Right ventricle myocardium superior (tissue), 1 donor: ENCODE results near the gene CDC42EP5. TPM values are rescaled to one million over a fixed set of nuclear protein-coding genes. Genes with fewer than 3 reads are reported as not detected.

Experiments
- ATAC-seq: fragments of 200-7000 bp; cut with Tn5 transposase; one replicate; pipeline ENCODE4 v1.9.1; 2020; ENCODE audit warnings: mild to moderate bottlenecking; ENCODE audit not compliant: poor library complexity
- DNase-seq: peaks from one replicate; pipeline ENCODE4 v3.0.0-alpha.2; 2020
- intact Hi-C: fragments of 100-400 bp; cut with DNase I; formaldehyde crosslinking; loops from one replicate; pipeline ENCODE4 v1.11.2; 2022
- total RNA-seq: library from RNA; stranded (reverse); fragmentation: NEBNext Ultra II Directional; extraction: Animal tissue kit (Norgen Biotek cat#: 25700); gene quantifications from one replicate; pipeline ENCODE4 v1.2.1, GENCODE V29; 2021
- donor health status: DM: no; HTN: yes; CAD: no; lungs with severe emphysema.

The CDC42EP5 gene
- total RNA-seq, 1 donor from 2014 or later = 11.6 TPM

DNA sequence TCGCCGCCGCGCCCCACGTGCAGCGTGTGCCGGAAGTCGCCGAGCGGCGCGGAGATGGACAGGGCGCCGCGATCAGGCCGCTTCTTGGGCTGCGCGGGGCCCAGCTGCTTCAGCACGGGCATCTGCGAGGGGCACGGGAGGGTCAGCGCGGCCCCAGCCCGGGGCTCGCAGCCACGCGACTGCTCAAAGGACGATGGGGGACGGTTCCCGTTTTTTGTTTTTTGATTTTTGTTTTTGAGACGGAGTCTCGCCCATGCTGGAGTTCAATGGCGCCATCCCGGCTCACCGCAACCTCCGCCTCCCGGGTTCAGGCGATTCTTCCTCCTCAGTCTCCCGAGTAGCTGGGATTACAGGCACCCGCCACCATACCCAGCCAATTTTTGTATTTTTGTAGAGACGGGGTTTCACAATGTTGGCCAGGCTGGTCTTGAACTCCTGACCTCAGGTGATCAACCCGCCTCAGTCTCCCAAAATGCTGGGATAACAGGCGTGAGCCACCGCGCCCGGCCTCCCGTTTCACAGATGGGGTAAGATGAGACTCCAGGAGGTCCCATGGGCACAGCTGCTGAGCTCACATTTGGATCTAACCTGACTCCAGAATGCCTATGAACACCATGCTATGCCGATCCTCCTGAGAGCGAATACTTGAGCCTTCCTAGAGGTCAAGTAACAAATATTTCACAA is 7.5 kb downstream of the CDC42EP5 start:
- ATAC-seq = no peak
- intact Hi-C loops = no loop called here
- peak; percentile 59 for DNase-seq

- intact Hi-C loops = no loop called here
- DNase-seq = peak; percentile 95
Measured at GRCh38 chr19:54464630-54465425, 8.3 kb downstream of the CDC42EP5 start.

DNA sequence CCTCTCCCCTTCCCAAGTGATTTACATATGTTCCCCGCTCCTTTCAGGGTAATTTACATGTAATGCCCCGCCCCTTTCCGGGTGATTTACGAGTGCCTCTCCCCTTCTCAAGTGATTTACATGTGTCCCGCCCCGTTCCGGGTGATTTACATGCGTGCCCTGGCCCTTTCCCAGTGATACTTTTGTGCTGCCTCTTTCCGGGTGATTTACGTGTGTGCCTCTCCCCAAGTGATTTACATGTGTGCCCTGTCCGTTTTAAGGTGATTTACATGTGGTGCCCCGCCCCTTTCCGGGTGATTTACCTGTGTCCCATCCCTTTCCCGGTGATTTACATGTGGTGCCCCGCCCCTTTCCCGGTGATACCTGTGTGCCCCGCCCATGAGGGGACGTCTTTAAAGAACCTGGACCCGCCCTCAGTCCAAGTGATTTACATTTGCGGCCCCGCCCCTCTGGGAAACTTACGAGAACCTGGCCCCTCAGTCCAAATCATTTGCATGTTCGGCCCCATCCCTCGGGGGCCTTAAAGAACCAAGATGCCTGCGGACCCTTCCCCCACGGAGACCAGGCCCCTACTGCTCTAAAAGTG is 9.0 kb downstream of the CDC42EP5 start:
- intact Hi-C loops = no loop called here
- ATAC-seq = peak; percentile 48

More at GRCh38 chr19:54464630-54465425, 8.3 kb downstream of the CDC42EP5 start:
- peak; percentile 83 for ATAC-seq

DNA sequence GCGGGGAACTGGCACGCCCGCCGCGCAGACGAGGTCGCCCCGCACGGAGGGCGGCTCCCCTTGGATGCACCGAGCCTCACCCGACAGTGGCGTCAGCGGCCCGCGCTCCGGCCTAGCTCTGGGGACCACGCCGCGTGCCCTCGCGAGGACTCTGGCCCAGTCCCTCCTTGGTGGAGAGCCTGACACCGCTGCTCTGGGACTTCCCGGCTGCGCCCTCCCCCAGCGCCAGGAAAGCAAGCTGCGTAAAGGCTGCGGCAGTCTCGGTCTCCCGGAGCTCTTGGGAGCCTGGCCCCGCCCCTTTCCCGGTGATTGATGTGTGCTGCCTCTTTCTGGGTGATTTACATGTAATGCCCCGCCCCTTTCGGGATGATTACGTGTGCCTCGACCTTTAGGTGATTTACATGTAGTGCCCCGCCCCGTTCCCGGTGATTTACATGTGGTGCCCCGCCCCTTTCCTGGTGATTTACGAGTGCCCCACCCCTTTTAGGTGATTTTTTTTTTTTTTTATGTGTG is 9.5 kb downstream of the CDC42EP5 start, which contains the start of gene LENG9:
TSS of gene LENG9 (minus strand) at position 248 of the 513 bp plus-strand sequence. CDS start 252 bp downstream, outside the sequence.
- DNase-seq = peak; percentile 99
- intact Hi-C loops = no loop called here
- ATAC-seq = peak; percentile 71

More for the DNA sequence above, 9.0 kb downstream of the CDC42EP5 start:
- peak; percentile 87 for DNase-seq

GRCh38 chr19:54462655-54463530 is 10.2 kb downstream of the CDC42EP5 start:
- ATAC-seq = peak; percentile 41
- peak; percentile 88 for DNase-seq

DNA sequence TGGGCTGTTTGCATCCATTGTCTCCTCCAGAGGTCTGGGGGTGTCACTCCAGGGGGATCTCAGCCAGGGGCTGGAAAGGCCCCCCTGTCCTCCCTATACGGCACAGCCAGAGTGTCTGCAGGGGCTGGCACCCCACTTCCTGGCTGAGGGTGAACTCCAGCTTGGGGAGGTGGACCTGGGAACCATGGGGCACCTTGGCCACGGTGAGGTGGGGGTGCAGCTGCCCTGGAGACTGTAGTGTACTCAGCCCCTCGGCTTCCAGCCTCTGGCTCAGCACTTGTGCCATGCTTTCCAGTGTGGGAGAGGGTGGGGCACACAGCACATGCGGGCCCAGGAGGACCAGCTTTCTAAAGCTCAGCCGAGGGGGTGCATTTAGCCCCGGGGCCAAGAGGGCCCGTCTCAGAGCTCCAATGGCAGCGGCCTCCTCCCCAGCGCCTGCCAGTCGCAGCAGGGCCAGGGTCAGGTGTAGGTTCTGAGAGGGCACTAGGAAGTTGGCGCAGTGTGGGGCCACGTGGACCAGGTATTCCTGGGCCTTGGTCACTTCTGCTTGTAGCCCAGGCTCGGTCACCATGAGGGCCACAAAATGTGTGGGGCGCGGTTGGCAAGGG is 10.9 kb downstream of the CDC42EP5 start:
- intact Hi-C loops = no loop called here
- no peak for DNase-seq
- no peak for ATAC-seq

More at GRCh38 chr19:54462655-54463530, 10.2 kb downstream of the CDC42EP5 start:
- intact Hi-C loops = no loop called here

- intact Hi-C loops = no loop called here
- no peak for ATAC-seq
- DNase-seq = no peak
Measured at GRCh38 chr19:54461613-54462012, 11.5 kb downstream of the CDC42EP5 start.

- ATAC-seq (no peak), DNase-seq (no peak)
- intact Hi-C loops = no loop called here
Measured at GRCh38 chr19:54461210-54461609, 11.9 kb downstream of the CDC42EP5 start.

GRCh38 chr19:54460230-54461005 is 12.7 kb downstream of the CDC42EP5 start:
- intact Hi-C loops = no loop called here
- ATAC-seq = no peak
- no peak for DNase-seq

DNA sequence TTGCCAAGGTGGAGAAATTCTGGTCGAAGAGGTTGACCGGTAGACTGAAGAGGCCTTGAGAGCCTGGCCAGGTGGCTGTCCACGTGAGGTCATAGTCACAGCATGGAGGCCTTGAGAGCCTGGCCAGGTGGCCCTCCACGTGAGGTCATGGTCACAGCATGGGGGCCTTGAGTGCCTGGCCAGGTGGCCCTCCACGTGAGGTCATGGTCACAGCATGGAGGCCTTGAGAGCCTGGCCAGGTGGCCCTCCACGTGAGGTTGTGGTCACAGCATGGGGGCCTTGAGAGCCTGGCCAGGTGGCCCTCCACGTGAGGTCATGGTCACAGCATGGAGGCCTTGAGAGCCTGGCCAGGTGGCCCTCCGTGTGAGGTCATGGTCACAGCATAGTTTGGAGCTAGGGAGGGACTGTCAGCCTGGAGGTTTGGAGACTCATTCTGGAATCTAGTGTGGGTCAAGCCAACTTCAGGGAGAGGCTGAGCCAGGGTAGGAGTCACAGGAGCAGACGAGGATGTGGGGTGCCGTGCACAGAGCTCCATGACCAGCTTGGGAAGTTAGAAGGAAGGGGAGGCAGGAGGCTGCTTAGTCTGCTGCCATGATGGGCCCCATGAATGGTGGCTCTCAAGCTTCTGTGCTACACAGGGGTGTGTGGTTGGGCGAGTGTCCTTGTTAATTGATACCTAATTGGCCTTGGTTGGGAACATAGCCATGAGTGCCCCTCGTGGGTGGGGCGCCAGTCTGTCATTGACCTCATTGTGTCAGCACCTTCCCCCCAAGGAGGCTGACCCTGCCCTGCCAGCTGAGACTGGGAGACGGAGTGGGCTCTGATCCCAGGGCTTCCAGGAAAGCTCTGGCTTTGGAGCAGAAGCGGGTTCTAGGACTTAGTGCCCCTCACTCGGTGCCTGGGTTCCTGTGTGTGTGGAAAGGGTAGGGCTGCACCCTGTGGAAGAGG is 13.5 kb downstream of the CDC42EP5 start:
- ATAC-seq (no peak), DNase-seq (no peak)
- intact Hi-C loops = no loop called here

- ATAC-seq (no peak), DNase-seq (peak; percentile 54)
- intact Hi-C loops = no loop called here
Measured at GRCh38 chr19:54458648-54459281, 14.3 kb downstream of the CDC42EP5 start.

- no peak for ATAC-seq
- DNase-seq = no peak
- intact Hi-C loops = no loop called here
Measured at GRCh38 chr19:54457773-54458647, 15.1 kb downstream of the CDC42EP5 start.

- no peak for DNase-seq
- no peak for ATAC-seq
- intact Hi-C loops = no loop called here
Measured at GRCh38 chr19:54456423-54457373, 16.4 kb downstream of the CDC42EP5 start.
